ENCODE measurements around the gene PACS1.

The PACS1 gene

GRCh38 chr11:66116576-66117361 lies 46.7 kb downstream of the PACS1 start:
- no peaks in the 10 kb centered on the region for H3K27me3 ChIP-seq
- H3K4me3 ChIP-seq (ENCODE audit: low read depth, low read length), result no peak overlapping the region
- no peaks in the 10 kb centered on the region for H3K9me3 ChIP-seq
- H3K36me3 ChIP-seq, result no peaks in the 10 kb centered on the region
- no peak for TF ChIP-seq CTCF (IDR thresholded peaks at IDR 0.05; ENCODE audit: low read depth, low read length)
- peaks cover 29% of the 10 kb centered on the region for H3K4me1 ChIP-seq
- DNase-seq, result no peak

GRCh38 chr11:66118847-66119246 lies 48.8 kb downstream of the PACS1 start:
- no peak for DNase-seq
- H3K4me1 ChIP-seq, result peaks cover 27% of the 10 kb centered on the region
- H3K4me3 ChIP-seq (ENCODE audit: low read depth, low read length), result no peak overlapping the region
- no peak for TF ChIP-seq CTCF (IDR thresholded peaks at IDR 0.05; ENCODE audit: low read depth, low read length)
- no peaks in the 10 kb centered on the region for H3K27me3 ChIP-seq
- no peaks in the 10 kb centered on the region for H3K9me3 ChIP-seq
- H3K36me3 ChIP-seq, result no peaks in the 10 kb centered on the region

GRCh38 chr11:66119348-66120133 lies 49.5 kb downstream of the PACS1 start:
- TF ChIP-seq CTCF (IDR thresholded peaks at IDR 0.05; ENCODE audit: low read depth, low read length), result no peak
- Histone ChIP-seq H3K27me3 (no peaks in the 10 kb centered on the region), H3K9me3 (no peaks in the 10 kb centered on the region), H3K36me3 (no peaks in the 10 kb centered on the region), H3K4me1 (peaks cover 27% of the 10 kb centered on the region), H3K4me3 (ENCODE audit: low read depth, low read length) (no peak overlapping the region)
- DNase-seq, result peak; percentile 59

GRCh38 chr11:66121466-66121865 lies 51.4 kb downstream of the PACS1 start:
- peaks cover 30% of the 10 kb centered on the region for H3K4me1 ChIP-seq
- no peaks in the 10 kb centered on the region for H3K9me3 ChIP-seq
- no peak for TF ChIP-seq CTCF (IDR thresholded peaks at IDR 0.05; ENCODE audit: low read depth, low read length)
- DNase-seq, result no peak
- H3K4me3 ChIP-seq (ENCODE audit: low read depth, low read length), result no peak overlapping the region
- H3K36me3 ChIP-seq, result no peaks in the 10 kb centered on the region
- no peaks in the 10 kb centered on the region for H3K27me3 ChIP-seq

GRCh38 chr11:66123902-66124301 lies 53.8 kb downstream of the PACS1 start:
- DNase-seq, result no peak
- TF ChIP-seq CTCF (IDR thresholded peaks at IDR 0.05; ENCODE audit: low read depth, low read length), result no peak
- H3K4me1 ChIP-seq, result peaks cover 31% of the 10 kb centered on the region
- no peaks in the 10 kb centered on the region for H3K36me3 ChIP-seq
- H3K4me3 ChIP-seq (ENCODE audit: low read depth, low read length), result no peak overlapping the region
- no peaks in the 10 kb centered on the region for H3K27me3 ChIP-seq
- H3K9me3 ChIP-seq, result no peaks in the 10 kb centered on the region

- Histone ChIP-seq H3K27me3 (no peaks in the 10 kb centered on the region), H3K36me3 (no peaks in the 10 kb centered on the region), H3K4me3 (ENCODE audit: low read depth, low read length) (no peak overlapping the region), H3K9me3 (no peaks in the 10 kb centered on the region), H3K4me1 (peaks cover 24% of the 10 kb centered on the region)
- no peak for TF ChIP-seq CTCF (IDR thresholded peaks at IDR 0.05; ENCODE audit: low read depth, low read length)
- no peak for DNase-seq
Measured at GRCh38 chr11:66124564-66124963, 54.5 kb downstream of the PACS1 start.
